Esophagus muscularis mucosa (tissue), 4 donors: ENCODE measurements around the gene BZW2. TPM values are rescaled to one million over a fixed set of nuclear protein-coding genes. Genes with fewer than 3 reads are reported as not detected.

ENCODE experiments used
- DNase-seq: peaks from one replicate; pipeline ENCODE4 v3.0.0-alpha.2; 2017; ENCODE audit errors: extremely low spot score
- H3K27ac ChIP-seq, 4 donors: fragments of 200-600 bp; sonication (generic); replicated peaks in 1 of 4; 1 replicate in 3 of 4; 2 replicates in 1 of 4; pipeline ENCODE4 v1.5.1; 2016 to 2019; ENCODE audit warnings: mild to moderate bottlenecking in 1 of 4
- H3K27me3 ChIP-seq, 4 donors: fragments of 200-600 bp; sonication (generic); one replicate each; pipeline versions ENCODE4 v1.5.1 to v1.6.0; 2016 to 2019
- H3K36me3 ChIP-seq, 4 donors: fragments of 200-600 bp; sonication (generic); one replicate each; pipeline ENCODE4 v1.5.1; 2016 to 2019
- H3K4me1 ChIP-seq, 4 donors: fragments of 200-600 bp; sonication (generic); one replicate each; pipeline ENCODE4 v1.5.1; 2016 to 2019
- H3K4me3 ChIP-seq, 4 donors: fragments of 200-600 bp; sonication (generic); 1 replicate in 2 of 4; 2 replicates in 2 of 4; pipeline ENCODE4 v1.5.1; 2016 to 2019; ENCODE audit warnings: mild to moderate bottlenecking in 4 of 4, moderate library complexity in 1 of 4
- H3K9me3 ChIP-seq, 4 donors: fragments of 200-600 bp; sonication (generic); 1 replicate in 3 of 4; 2 replicates in 1 of 4; pipeline ENCODE4 v1.5.1; 2016 to 2019
- CTCF ChIP-seq, 3 experiments: fragments of 200-600 bp in 2 of 3; fragments of 450-650 bp in 1 of 3; sonication (generic) in 2 of 3; IDR thresholded peaks; one replicate each; pipeline ENCODE4 v1.5.1; 2017 to 2019; ENCODE audit warnings: antibody characterized with exemption in 3 of 3, mild to moderate bottlenecking in 2 of 3, moderate library complexity in 1 of 3
- EP300 ChIP-seq: sonication (generic); formaldehyde crosslinking; IDR thresholded peaks from one replicate; pipeline ENCODE4 v1.6.1; 2017; ENCODE audit warnings: antibody characterized with exemption
- POLR2A ChIP-seq: fragments of 450-650 bp; IDR thresholded peaks from one replicate; pipeline ENCODE4 v1.6.1; 2017; ENCODE audit warnings: antibody characterized with exemption, moderate library complexity, mild to moderate bottlenecking, low read depth
- POLR2AphosphoS5 ChIP-seq, 2 donors: sonication (generic); formaldehyde crosslinking; IDR thresholded peaks; one replicate each; pipeline ENCODE4 v1.6.1; 2017; ENCODE audit warnings: antibody characterized with exemption in 2 of 2
- WGBS: methylation state at CpG from one replicate; pipeline ENCODE4 v1.1.5; 2018; 5-methylcytosine and 5-hydroxymethylcytosine counted together
- intact Hi-C: fragments of 100-400 bp; cut with DNase I; formaldehyde crosslinking; loops from one replicate; pipeline ENCODE4 v1.15.1; 2023
- total RNA-seq, 4 donors: library from RNA; depleted of rRNA; stranded (reverse); fragments of >200 nt; gene quantifications; one replicate each; pipeline versions ENCODE4 v1.1.0 to v1.2.1, GENCODE V29; 2016

Gene BZW2
- total RNA-seq, 4 donors from 2014 or later: 48.1 to 73.9 (median 62.4) TPM

- H3K4me1 ChIP-seq: peaks cover 15 to 44% (median 38%) of the 10 kb centered on the region in 4 donors
- H3K4me3 ChIP-seq: no peak overlapping the region
- no peaks in the 10 kb centered on the region for H3K36me3 ChIP-seq
- intact Hi-C loops: no loop called here
- no peak for TF ChIP-seq CTCF (IDR thresholded peaks at IDR 0.05)
- no peak for TF ChIP-seq POLR2AphosphoS5 (IDR thresholded peaks at IDR 0.05)
- H3K27me3 ChIP-seq: no peaks in the 10 kb centered on the region
- no peak for DNase-seq
- no peaks in the 10 kb centered on the region for H3K9me3 ChIP-seq
- peak overlapping the region in 1 of 4 donors; percentile 42 for H3K27ac ChIP-seq
- WGBS: 80% methylated on average over 5 of the region's 5 CpGs
These were observed 14.9 kb downstream of the BZW2 start for GRCh38 chr7:16660702-16661464.

GRCh38 chr7:16661924-16662323 lies 15.9 kb downstream of the BZW2 start:
- no peaks in the 10 kb centered on the region for H3K9me3 ChIP-seq
- H3K27ac ChIP-seq: peak overlapping the region; percentile 23 to 55 (median 40)
- no peak for TF ChIP-seq CTCF (IDR thresholded peaks at IDR 0.05)
- TF ChIP-seq POLR2A: no peak
- no peak for TF ChIP-seq EP300
- TF ChIP-seq POLR2AphosphoS5 (IDR thresholded peaks at IDR 0.05): no peak
- H3K27me3 ChIP-seq: no peaks in the 10 kb centered on the region
- H3K4me3 ChIP-seq: no peak overlapping the region
- H3K4me1 ChIP-seq: peaks cover 15 to 48% (median 40%) of the 10 kb centered on the region in 4 donors
- WGBS: 52% methylated on average over 1 of the region's 1 CpG
- peaks cover 0 to 5% (median 2%) of the 10 kb centered on the region in 4 donors for H3K36me3 ChIP-seq
- intact Hi-C loops: no loop called here
- DNase-seq: no peak

- no peak for DNase-seq
- Histone ChIP-seq H3K4me1 (peaks cover 6 to 47% (median 45%) of the 10 kb centered on the region in 4 donors), H3K9me3 (no peaks in the 10 kb centered on the region), H3K36me3 (peaks cover 0 to 8% (median 2%) of the 10 kb centered on the region in 4 donors), H3K4me3 (no peak overlapping the region), H3K27ac (peak overlapping the region; percentile 65 to 75 (median 70)), H3K27me3 (no peaks in the 10 kb centered on the region)
- TF ChIP-seq CTCF (IDR thresholded peaks at IDR 0.05) (no peak), POLR2A (no peak), EP300 (no peak), POLR2AphosphoS5 (IDR thresholded peaks at IDR 0.05) (no peak)
- 57% methylated on average over 3 of the region's 3 CpGs for WGBS
- intact Hi-C loops: no loop called here
These were observed 21.4 kb downstream of the BZW2 start for GRCh38 chr7:16667355-16667754.

GRCh38 chr7:16668049-16668858 lies 22.3 kb downstream of the BZW2 start:
- Histone ChIP-seq H3K4me3 (no peak overlapping the region), H3K27me3 (no peaks in the 10 kb centered on the region), H3K27ac (peak overlapping the region; percentile 65 to 75 (median 70)), H3K4me1 (peaks cover 6 to 38% (median 36%) of the 10 kb centered on the region in 4 donors), H3K36me3 (peaks cover 0 to 8% (median 2%) of the 10 kb centered on the region in 4 donors), H3K9me3 (no peaks in the 10 kb centered on the region)
- WGBS: 65% methylated on average over 11 of the region's 11 CpGs
- intact Hi-C loops: no loop called here
- no peak for DNase-seq
- peak; percentile 39 for TF ChIP-seq EP300
- TF ChIP-seq CTCF (IDR thresholded peaks at IDR 0.05): no peak
- TF ChIP-seq POLR2AphosphoS5 (IDR thresholded peaks at IDR 0.05): peak; percentile 71 to 77
